Mononuclear cell (primary cell): Measurements from ENCODE around the gene DSG3. TPM values are rescaled to one million over a fixed set of nuclear protein-coding genes. Genes with fewer than 3 reads are reported as not detected.

Source experiments
- H3K27me3 ChIP-seq: 2 replicates; pipeline ENCODE4 v1.6.0; 2011; ENCODE audit warnings: low read length, control low read depth; ENCODE audit not compliant: insufficient read depth
- H3K4me1 ChIP-seq: 2 replicates; pipeline ENCODE4 v1.5.1; 2011; ENCODE audit warnings: mild to moderate bottlenecking, low read length, control low read depth; ENCODE audit not compliant: insufficient read depth
- H3K4me3 ChIP-seq: 2 replicates; pipeline ENCODE4 v1.5.1; 2011; ENCODE audit warnings: mild to moderate bottlenecking, low read length, moderate library complexity
- H3K9me3 ChIP-seq: 2 replicates; pipeline ENCODE4 v1.5.1; 2011; ENCODE audit warnings: low read depth, mild to moderate bottlenecking, control low read depth, low read length
- total RNA-seq: library from RNA; depleted of rRNA; stranded (reverse); fragments of >200 nt; gene quantifications from one replicate; pipeline ENCODE4 v1.2.3, GENCODE V29; 2012

DSG3 gene
- total RNA-seq, 1 donor, result not detected

- Histone ChIP-seq H3K4me3 (no peak overlapping the region), H3K9me3 (no peaks in the 10 kb centered on the region), H3K4me1 (no peaks in the 10 kb centered on the region), H3K27me3 (no peaks in the 10 kb centered on the region)
Observed at GRCh38 chr18:31511098-31511497, 63.6 kb downstream of the DSG3 start.

- Histone ChIP-seq H3K27me3 (no peaks in the 10 kb centered on the region), H3K9me3 (no peaks in the 10 kb centered on the region), H3K4me3 (no peak overlapping the region), H3K4me1 (no peaks in the 10 kb centered on the region)
Observed at GRCh38 chr18:31512203-31512764, 64.7 kb downstream of the DSG3 start.

- Histone ChIP-seq H3K4me1 (no peaks in the 10 kb centered on the region), H3K9me3 (no peaks in the 10 kb centered on the region), H3K27me3 (no peaks in the 10 kb centered on the region), H3K4me3 (no peak overlapping the region)
Observed at GRCh38 chr18:31513189-31513935, 65.8 kb downstream of the DSG3 start.

- Histone ChIP-seq H3K27me3 (no peaks in the 10 kb centered on the region), H3K4me3 (no peak overlapping the region), H3K9me3 (no peaks in the 10 kb centered on the region), H3K4me1 (no peaks in the 10 kb centered on the region)
Observed at GRCh38 chr18:31516437-31516836, 68.9 kb downstream of the DSG3 start.

- H3K9me3 ChIP-seq, result no peaks in the 10 kb centered on the region
- no peak overlapping the region for H3K4me3 ChIP-seq
- no peaks in the 10 kb centered on the region for H3K27me3 ChIP-seq
- H3K4me1 ChIP-seq, result no peaks in the 10 kb centered on the region
Observed at GRCh38 chr18:31526374-31526773, 78.8 kb downstream of the DSG3 start.

Other genes with a start within 250 kb of the DSG3 start
- not detected for gene DSG1, start 129.6 kb upstream of the DSG3 start, total RNA-seq
- not detected for gene DSG4, start 71.0 kb upstream of the DSG3 start, total RNA-seq
- gene DSG2, start 50.4 kb downstream of the DSG3 start, total RNA-seq, result 0.21 TPM
- gene TTR, start 144.1 kb downstream of the DSG3 start, total RNA-seq, result not detected
- 1.0 TPM for gene B4GALT6, start 236.8 kb downstream of the DSG3 start, total RNA-seq